ENCODE results near the gene ABI3BP.

ABI3BP gene

GRCh38 chr3:100932491-100932890, 60.7 kb downstream of the ABI3BP start:
- FAIRE-seq: no peak

GRCh38 chr3:100928638-100929428, 64.4 kb downstream of the ABI3BP start:
- FAIRE-seq: no peak

- no peak for FAIRE-seq
Measured at GRCh38 chr3:100927775-100928174, 65.4 kb downstream of the ABI3BP start.

GRCh38 chr3:100915706-100916495, 77.3 kb downstream of the ABI3BP start:
- no peak for FAIRE-seq

- no peak for FAIRE-seq
Measured at GRCh38 chr3:100913870-100914648, 79.2 kb downstream of the ABI3BP start.

- no peak for FAIRE-seq
Measured at GRCh38 chr3:100912976-100913545, 80.2 kb downstream of the ABI3BP start.

GRCh38 chr3:100912571-100912970, 80.7 kb downstream of the ABI3BP start:
- FAIRE-seq: no peak

GRCh38 chr3:100911956-100912355, 81.3 kb downstream of the ABI3BP start:
- FAIRE-seq: no peak

GRCh38 chr3:100910986-100911385, 82.2 kb downstream of the ABI3BP start:
- no peak for FAIRE-seq

GRCh38 chr3:100902572-100902971, 90.6 kb downstream of the ABI3BP start:
- no peak for FAIRE-seq

- FAIRE-seq: no peak
Measured at GRCh38 chr3:100900671-100901335, 92.4 kb downstream of the ABI3BP start.

GRCh38 chr3:100899440-100900091, 93.7 kb downstream of the ABI3BP start:
- no peak for FAIRE-seq

- no peak for FAIRE-seq
Measured at GRCh38 chr3:100898681-100899080, 94.5 kb downstream of the ABI3BP start.

GRCh38 chr3:100896994-100897393, 96.2 kb downstream of the ABI3BP start:
- no peak for FAIRE-seq

GRCh38 chr3:100893590-100893989, 99.6 kb downstream of the ABI3BP start:
- no peak for FAIRE-seq

- FAIRE-seq: no peak
Measured at GRCh38 chr3:100893108-100893507, 100.1 kb downstream of the ABI3BP start.

GRCh38 chr3:100891827-100892226, 101.4 kb downstream of the ABI3BP start:
- no peak for FAIRE-seq

GRCh38 chr3:100891033-100891432, 102.2 kb downstream of the ABI3BP start:
- FAIRE-seq: no peak

GRCh38 chr3:100888881-100889280, 104.3 kb downstream of the ABI3BP start:
- FAIRE-seq: no peak

- FAIRE-seq: no peak
Measured at GRCh38 chr3:100882571-100882984, 110.6 kb downstream of the ABI3BP start.

GRCh38 chr3:100880845-100881244, 112.4 kb downstream of the ABI3BP start:
- FAIRE-seq: no peak

- FAIRE-seq: no peak
Measured at GRCh38 chr3:100880072-100880471, 113.1 kb downstream of the ABI3BP start.

Measured in colon (tissue), 2 donors.